Measurements from ENCODE around the gene PSMA3.

PSMA3 gene

GRCh38 chr14:58238252-58239243 lies 6.1 kb upstream of the PSMA3 start (continued):
- TF ChIP-seq ZNF654 (tag by site-specific recombination; IDR thresholded peaks at IDR 0.05; ENCODE audit: low read depth) = no peak

DNA sequence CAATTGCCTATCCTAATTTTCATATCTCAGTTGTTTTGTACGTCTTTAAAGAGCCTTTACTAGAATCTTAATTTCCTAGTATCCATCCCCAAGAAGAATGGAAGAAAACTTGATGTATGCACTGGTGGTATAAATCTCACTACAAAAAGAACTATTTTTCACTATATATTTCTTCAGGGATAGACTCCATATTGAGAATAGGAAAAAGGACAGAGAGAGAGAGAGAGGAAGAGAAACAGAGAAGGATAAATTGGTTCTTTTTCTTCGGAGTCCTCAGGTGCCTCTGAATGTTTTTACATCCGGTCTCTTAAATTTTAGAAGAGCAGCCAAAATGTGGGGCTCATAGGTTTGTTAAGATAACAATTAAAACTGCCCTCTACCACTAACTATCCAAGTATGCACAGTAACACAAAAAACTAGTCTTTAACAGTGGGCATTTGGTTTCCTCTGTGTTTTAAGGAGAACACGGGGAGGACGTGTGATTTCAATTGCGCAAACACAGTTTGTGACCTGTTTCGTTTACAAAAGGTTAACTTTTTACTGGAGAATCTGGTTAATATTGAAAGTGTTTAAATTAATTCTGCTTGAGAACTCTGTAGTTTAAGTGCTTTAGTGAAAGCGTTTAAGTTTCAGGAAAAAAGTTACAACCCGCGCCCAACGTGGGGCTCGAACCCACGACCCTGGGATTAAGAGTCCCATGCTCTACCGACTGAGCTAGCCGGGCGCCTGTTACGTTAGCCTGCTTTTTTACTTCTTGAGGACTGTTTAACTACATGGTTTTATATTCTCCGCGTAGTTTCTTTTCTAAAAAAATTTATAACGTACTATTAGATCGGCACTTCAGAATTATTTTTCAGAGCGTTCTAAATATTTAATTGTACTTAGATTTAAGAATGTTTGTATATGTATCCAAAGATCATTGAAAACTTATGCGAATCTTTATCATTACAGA lies 5.1 kb upstream of the PSMA3 start:
- H3K4me1 ChIP-seq (ENCODE audit: control insufficient read depth, insufficient read depth, low read length) = peaks cover 5% of the 10 kb centered on the region; the same call in 1 of the 2 replicates
- H3K36me3 ChIP-seq (ENCODE audit: control insufficient read depth in 2 of 2, insufficient read depth in 1 of 2, low read length in 2 of 2) = peaks cover 0 to 5% of the 10 kb centered on the region in 2 experiments; a peak in 1 of 3 replicates
- ChIA-PET CTCF (no interaction called here), POLR2A (interaction anchor here (0.6 to 1.4 kb wide), 3 partner anchors 10 to 59 kb away, joined by 3 to 5 read pairs (median 3); partner anchors contain the start of gene ARID4A)
- no peaks in the 10 kb centered on the region for H3K9me3 ChIP-seq (ENCODE audit: control insufficient read depth, insufficient read depth, low read depth, low read length)
- peak overlapping the region; percentile 67 for H3K4me3 ChIP-seq (ENCODE audit: low read depth, low read length)
- peak overlapping the region; percentile 31; the same call in 1 of the 2 replicates for H3K27ac ChIP-seq (ENCODE audit: extremely low read depth, low read depth, low read length)
- TF ChIP-seq BCL11B (tag by site-specific recombination; IDR thresholded peaks at IDR 0.05; ENCODE audit: low read depth) = no peak
- TF ChIP-seq ZNF76 (tag by site-specific recombination; IDR thresholded peaks at IDR 0.05; ENCODE audit: borderline replicate concordance, low read depth) = no peak
- no peak for TF ChIP-seq ZNF140 (tag by site-specific recombination; IDR thresholded peaks at IDR 0.05)
- TF ChIP-seq OSR2 (tag by site-specific recombination; IDR thresholded peaks at IDR 0.05) = no peak
- no peak for TF ChIP-seq SP7 (tag by site-specific recombination; IDR thresholded peaks at IDR 0.05)
- TF ChIP-seq ZNF335 (tag by site-specific recombination; conservative IDR thresholded peaks at IDR 0.05) = peak; percentile 66
- no peak for TF ChIP-seq ZSCAN4 (tag by site-specific recombination; IDR thresholded peaks at IDR 0.05)
- TF ChIP-seq ZNF513 (tag by site-specific recombination; IDR thresholded peaks at IDR 0.05) = no peak; the same call in 1 of the 2 replicates
- peak; percentile 33; the same call in 1 of the 2 replicates for TF ChIP-seq ZSCAN30 (tag by site-specific recombination; IDR thresholded peaks at IDR 0.05)
- 0 out of 2 replicates have a peak, but pooled peaks have one; percentile 16 for TF ChIP-seq ZNF629 (tag by site-specific recombination; IDR thresholded peaks at IDR 0.05)
- no peak for TF ChIP-seq ZNF600 (tag by site-specific recombination; IDR thresholded peaks at IDR 0.05)
- no peak for TF ChIP-seq ZNF626 (tag by site-specific recombination; IDR thresholded peaks at IDR 0.05)
- no peak for TF ChIP-seq ZNF184 (tag by site-specific recombination; IDR thresholded peaks at IDR 0.05)
- no peak for TF ChIP-seq ZNF837 (tag by site-specific recombination; IDR thresholded peaks at IDR 0.05)
- no peak for TF ChIP-seq ZIC2 (tag by site-specific recombination; IDR thresholded peaks at IDR 0.05)
- TF ChIP-seq ZNF544 (tag by site-specific recombination; IDR thresholded peaks at IDR 0.05) = no peak
- 0 out of 2 replicates have a peak, but pooled peaks have one; percentile 50 for TF ChIP-seq MYNN (tag by site-specific recombination; IDR thresholded peaks at IDR 0.05; ENCODE audit: borderline replicate concordance)
- TF ChIP-seq ZNF23 (tag by site-specific recombination; IDR thresholded peaks at IDR 0.05; ENCODE audit: borderline replicate concordance) = no peak
- no peak for TF ChIP-seq ZNF426 (tag by site-specific recombination; IDR thresholded peaks at IDR 0.05)
- TF ChIP-seq, protein P1, sequence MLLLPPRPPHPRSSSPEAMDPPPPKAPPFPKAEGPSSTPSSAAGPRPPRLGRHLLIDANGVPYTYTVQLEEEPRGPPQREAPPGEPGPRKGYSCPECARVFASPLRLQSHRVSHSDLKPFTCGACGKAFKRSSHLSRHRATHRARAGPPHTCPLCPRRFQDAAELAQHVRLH (tag by site-specific recombination; IDR thresholded peaks at IDR 0.05) = 0 out of 2 replicates have a peak, but pooled peaks have one; percentile 23
- TF ChIP-seq ZXDB (tag by site-specific recombination; IDR thresholded peaks at IDR 0.05) = no peak
- TF ChIP-seq ZBTB21 (tag by site-specific recombination; IDR thresholded peaks at IDR 0.05) = no peak
- no peak for TF ChIP-seq ZNF169 (tag by site-specific recombination; IDR thresholded peaks at IDR 0.05)
- no peak for TF ChIP-seq SP2 (tag by site-specific recombination; IDR thresholded peaks at IDR 0.05)
- peak; percentile 44; the same call in 1 of the 2 replicates for TF ChIP-seq ZNF362 (tag by site-specific recombination; IDR thresholded peaks at IDR 0.05)
- 0 out of 2 replicates have a peak, but pooled peaks have one; percentile 23 for TF ChIP-seq KLF10 (tag by site-specific recombination; IDR thresholded peaks at IDR 0.05)
- 0 out of 2 replicates have a peak, but pooled peaks have one; percentile 22 for TF ChIP-seq ZNF639 (tag by site-specific recombination; IDR thresholded peaks at IDR 0.05)

All from HEK293 (cell line).